GM11168 (cell line): ENCODE data around the gene BMP2K.
"Not testable (repeated sequence)": the region's sequence is repeated elsewhere in the genome, so short reads cannot be mapped to it uniquely, and the experiment has no call there.

Experiments
- in situ Hi-C: fragments of 300-500 bp; cut with MboI; formaldehyde crosslinking; loops from one replicate; pipeline ENCODE4 v1.12.0; 2022; ENCODE audit warnings: low sequenced_read_pairs; ENCODE audit not compliant: unreplicated experiment

Gene BMP2K

DNA sequence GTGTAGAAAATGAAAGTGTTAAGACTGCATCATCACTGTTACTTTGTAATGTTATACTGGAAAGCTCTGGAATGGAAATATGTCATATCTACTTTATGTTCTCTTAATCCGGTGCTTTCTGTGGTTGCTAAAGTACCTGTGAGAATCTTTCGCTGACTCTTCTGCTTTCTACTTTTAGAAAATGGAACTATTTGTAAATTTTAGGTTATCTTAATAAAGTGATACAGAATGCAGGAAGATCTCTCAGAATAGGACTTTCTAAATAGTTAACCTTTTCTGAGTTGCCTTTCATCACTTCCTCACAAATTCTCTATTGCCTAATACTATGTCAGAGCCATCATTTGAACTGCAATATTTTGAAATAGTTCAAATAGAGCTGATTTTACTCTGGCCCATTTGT is 69.3 kb downstream of the BMP2K start:
- in situ Hi-C loops, result no loop called here

- in situ Hi-C loops, result no loop called here
Measured at GRCh38 chr4:78846258-78846657, 70.1 kb downstream of the BMP2K start.

DNA sequence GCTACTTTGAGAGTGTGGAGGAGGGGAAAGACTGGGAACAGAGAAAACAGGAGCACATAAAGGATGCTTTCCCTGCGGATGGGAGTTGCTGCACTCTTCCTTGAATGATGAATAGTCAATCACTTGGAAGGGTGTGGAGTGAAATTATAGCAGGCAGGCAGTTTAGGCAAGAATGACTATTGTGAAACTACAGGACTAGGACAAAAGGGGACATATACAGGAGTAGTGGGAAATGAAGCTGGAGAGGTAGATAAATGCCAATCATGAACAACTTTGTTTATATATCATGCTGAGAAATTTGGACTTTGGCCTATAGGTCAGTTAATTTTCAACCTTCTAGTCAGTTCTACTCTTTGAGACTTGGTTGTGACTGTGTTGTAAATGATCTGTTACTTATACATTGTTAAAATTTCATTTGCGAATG is 86.2 kb downstream of the BMP2K start:
- in situ Hi-C loops, result no loop called here

DNA sequence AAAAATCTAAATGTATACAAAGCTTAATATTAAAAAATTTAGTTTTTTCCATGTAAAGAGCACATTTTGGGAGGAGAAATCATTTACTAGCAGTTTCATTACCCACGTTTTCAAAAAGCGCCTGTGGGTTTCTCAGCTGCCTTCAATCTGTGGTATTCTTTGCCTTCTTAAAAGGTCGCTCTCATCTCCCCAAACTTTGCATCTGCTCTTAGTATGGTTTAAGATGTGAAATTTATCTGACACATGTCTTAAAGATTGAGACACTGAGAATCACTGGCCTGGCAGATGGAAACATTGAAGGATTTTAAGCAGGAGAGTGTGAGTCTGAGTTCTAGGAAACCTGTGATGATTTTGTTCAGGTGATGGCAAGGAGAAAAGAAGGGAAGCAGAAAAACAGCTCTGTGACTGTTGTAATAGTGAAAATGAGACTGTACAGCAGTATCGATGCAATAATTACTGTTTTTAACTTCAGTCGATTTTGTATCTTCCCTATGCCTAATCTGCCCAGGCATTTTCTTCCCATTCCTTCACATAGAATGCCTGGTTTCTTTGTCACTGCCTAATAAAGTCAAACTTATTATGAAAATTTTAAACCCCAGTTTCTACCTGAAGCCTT is 87.2 kb downstream of the BMP2K start:
- in situ Hi-C loops, result no loop called here

DNA sequence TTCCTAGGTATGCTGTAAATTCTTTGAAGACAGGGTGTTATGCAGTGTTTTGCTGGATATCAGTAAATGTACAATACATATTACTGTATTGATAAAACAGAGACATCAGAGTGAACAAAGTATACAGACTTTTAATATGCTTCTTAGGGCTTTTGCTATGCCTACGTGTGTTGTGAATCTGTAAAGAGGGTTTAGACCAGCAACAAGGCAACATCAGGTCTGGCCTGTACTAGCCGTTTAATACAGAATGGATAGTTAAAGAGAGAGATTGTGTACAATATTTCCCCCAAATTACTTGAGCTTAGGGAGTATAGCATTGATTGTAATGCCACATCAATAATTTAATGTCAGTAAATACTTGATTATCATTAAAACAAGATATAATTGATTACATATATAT is 87.8 kb downstream of the BMP2K start:
- in situ Hi-C loops, result no loop called here

DNA sequence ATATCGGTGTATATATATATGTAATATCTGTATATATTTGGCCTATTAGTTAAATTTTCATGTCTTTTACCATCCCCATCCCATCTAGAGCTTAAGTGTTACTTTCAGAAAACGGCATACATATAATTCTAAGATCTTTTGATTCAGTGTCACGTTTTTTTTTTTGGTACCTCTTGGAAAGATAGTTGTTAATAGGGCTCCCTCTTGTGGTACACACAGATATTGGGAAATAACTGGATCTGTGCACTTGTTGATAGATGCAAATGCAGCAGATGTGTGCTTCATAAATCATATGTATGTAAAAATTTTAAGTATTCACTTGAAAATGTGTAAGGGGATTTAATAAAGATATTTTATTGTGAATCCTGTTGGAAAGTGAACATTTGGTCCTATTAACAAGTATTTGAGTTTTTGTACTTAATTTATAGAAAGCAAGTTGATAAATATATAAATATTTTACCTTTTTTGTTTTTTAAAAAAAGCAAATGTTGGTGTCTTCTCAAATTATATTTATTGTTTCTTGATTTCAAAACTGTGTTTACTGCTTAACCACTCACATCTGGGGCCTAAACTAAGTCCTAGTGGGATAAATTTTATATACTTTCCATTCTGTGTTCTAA is 88.4 kb downstream of the BMP2K start:
- in situ Hi-C loops, result no loop called here

- in situ Hi-C loops, result no loop called here
Measured at GRCh38 chr4:78865451-78865850, 89.3 kb downstream of the BMP2K start.

GRCh38 chr4:78868712-78869111 is 92.6 kb downstream of the BMP2K start:
- in situ Hi-C loops, result not testable (repeated sequence)

DNA sequence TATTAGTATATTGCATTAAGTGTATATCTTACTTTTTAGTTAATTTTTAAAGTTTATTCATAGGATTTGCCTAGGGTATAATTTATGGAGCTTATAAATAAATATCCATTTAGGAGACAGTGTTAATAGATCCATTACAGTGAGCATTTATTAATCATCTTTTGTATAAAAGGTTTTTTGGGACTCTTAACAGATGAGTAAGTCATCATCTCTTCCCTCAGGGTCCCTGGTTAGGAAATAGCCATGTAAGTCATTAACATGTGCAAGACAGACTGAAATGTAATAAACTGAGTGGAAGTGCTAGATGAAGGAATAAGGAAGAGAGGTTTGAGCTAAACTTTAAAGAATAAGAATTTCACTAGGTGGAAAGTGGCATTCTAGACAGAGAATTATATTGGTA is 93.9 kb downstream of the BMP2K start:
- in situ Hi-C loops, result no loop called here

DNA sequence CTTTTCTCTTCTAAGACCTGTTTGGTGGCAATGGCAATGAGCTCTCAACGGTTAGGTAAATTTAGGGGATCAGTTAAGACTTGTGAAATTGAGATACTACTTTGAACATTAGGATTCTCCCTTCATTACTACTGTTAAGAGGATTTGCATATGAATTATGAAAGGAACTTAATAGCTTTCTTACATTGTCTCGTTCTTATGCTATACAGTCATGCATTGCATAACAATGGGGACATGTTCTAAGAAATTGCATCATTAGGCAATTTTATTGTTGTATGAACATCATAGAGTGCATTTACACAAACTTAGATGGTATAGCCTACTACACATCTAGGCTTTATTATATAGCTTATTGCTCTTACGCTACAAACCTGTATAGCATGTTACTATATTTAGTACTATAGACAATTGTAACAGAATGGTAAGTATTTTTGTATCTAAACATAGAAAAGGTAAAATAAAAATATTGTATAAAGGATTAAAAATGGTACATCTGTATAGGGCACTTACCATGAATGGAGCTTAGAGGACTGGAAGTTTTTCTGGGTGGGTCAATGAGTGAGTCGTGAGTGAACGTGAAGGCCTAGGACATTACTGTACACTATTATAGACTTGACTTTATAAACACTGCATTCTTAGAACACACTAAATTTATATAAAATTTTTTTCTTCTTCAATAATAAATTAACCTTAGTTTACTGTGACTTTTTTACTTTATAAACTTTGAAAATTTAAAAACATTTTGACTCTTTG is 100.6 kb downstream of the BMP2K start:
- in situ Hi-C loops, result no loop called here

- in situ Hi-C loops, result no loop called here
Measured at GRCh38 chr4:78878031-78878430, 101.9 kb downstream of the BMP2K start.

DNA sequence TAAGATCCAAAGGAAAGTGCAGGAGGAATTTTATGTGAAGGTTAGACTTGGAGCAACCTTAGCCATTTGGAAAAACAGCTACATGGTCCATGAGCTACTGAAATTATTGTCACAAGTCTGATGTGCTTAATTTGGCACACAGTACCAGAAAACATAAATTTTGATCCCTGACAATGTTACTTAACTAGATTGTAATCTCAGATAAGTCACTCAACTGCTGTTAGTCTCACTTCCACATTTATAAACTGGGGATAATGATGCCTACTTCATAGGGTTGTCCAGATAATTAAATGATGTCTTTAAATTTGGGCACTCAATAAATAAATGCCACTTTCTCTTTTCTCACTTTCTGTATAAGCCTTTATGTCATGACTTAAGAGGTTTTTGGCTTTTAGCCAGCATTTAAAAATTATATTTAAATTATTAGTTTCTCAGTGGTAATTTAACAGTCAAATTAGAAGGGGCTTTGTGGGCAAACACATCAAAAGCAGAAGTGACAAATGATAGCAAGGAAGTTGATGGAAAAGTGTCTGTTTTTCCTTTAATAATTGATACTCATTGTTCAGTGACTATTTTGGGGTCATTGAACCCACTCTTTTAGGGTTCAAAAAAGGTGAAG is 104.8 kb downstream of the BMP2K start:
- in situ Hi-C loops, result no loop called here

DNA sequence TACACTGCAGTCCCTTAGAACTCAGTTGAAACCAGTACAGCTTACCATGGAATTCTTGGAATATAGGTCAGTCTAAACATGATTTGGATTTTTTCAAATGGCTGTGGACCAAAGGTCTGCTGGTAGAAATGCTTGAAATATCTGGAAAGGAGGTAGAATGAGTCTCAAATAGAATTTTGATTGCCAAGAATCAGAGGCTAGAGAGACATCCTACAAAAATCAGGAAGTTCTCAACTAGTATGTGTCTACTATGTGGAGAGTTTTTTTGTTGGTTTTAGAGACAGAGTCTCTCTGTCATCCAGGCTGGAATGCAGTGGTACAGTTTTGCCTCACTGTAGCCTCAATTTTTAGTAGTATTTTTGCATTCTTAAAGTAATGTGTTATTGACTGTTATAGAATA is 109.4 kb downstream of the BMP2K start:
- in situ Hi-C loops, result no loop called here

DNA sequence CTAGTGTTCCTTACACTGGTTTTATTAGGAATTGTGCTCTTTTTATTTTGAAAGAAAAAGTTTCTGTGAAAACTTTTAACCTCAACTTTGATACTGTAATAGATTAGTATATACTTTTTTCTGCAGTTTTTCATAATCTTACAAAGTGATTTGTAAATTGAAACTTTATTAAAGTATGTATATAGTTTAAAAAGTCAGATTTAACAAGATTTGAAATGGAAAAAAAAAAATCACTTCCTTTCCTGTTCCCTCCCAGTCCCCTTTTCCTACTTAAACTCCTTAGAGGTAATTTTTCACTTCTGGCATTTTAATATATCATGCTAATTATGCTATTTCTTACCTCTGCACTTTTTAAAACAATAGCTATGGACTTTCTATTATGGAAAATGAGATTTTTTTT is 113.8 kb downstream of the BMP2K start:
- in situ Hi-C loops, result no loop called here

DNA sequence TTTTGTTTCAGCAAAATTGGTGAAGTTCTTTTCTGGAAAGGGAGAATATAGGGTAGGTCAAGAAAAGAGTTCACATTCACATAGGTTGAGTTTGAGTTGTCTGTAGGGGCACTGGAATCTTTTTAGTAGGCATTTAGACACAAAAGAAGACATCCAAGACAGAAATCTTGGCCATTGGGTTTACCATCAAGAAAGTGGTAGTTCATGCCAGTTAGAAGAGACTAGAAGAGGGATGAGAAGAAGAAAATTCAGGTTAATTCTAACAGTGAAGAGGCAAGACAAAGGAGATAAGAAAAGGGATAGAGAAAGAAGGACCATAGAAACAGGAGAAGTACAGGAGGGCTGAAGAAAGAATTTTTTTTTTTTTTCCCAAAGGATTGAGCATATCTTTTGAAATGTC is 123.2 kb downstream of the BMP2K start:
- in situ Hi-C loops, result no loop called here

GRCh38 chr4:78901882-78902281 is 125.7 kb downstream of the BMP2K start:
- in situ Hi-C loops, result no loop called here

GRCh38 chr4:78902298-78902697 is 126.1 kb downstream of the BMP2K start:
- in situ Hi-C loops, result no loop called here

DNA sequence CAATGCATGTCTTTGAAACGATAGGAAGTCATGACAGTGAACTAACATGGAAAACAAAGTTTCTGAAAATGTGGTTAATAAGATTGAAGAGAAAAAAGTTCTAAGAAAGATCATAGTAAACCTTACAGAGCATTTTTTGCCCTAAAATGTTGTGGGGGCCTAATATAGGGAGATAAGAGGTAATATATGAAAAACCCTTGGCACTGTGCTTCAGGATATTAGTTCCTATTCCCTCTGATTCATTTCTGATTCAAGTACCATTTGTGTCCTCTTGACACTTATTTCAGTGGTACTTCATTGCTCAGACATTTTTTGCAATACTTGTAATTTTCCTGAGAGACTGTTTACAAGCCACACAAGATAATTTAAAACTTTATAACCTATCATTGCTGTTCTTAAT is 128.0 kb downstream of the BMP2K start:
- in situ Hi-C loops, result no loop called here

- in situ Hi-C loops, result no loop called here
Measured at GRCh38 chr4:78907638-78908037, 131.5 kb downstream of the BMP2K start.

GRCh38 chr4:78908974-78909373 is 132.8 kb downstream of the BMP2K start:
- in situ Hi-C loops, result not testable (repeated sequence)

- in situ Hi-C loops, result no loop called here
Measured at GRCh38 chr4:78910612-78911011, 134.5 kb downstream of the BMP2K start.
